Measurements from ENCODE around the gene CREB3L4.
"Not testable (repeated sequence)": the region's sequence is repeated elsewhere in the genome, so short reads cannot be mapped to it uniquely, and the experiment has no call there.

CREB3L4 gene

GRCh38 chr1:153973525-153973924 lies 5.8 kb downstream of the CREB3L4 start:
- Histone ChIP-seq H3K36me3 (ENCODE audit: control insufficient read depth, insufficient read depth, low read length) (peaks cover 10% of the 10 kb centered on the region; the same call in 1 of the 2 replicates), H3K9me3 (ENCODE audit: control insufficient read depth, insufficient read depth, low read length) (no peaks in the 10 kb centered on the region), H3K27me3 (ENCODE audit: control insufficient read depth, insufficient read depth, low read length) (no peaks in the 10 kb centered on the region), H3K4me3 (ENCODE audit: low read length) (no peak overlapping the region), H3K27ac (ENCODE audit: low read length) (no peak overlapping the region), H3K4me1 (ENCODE audit: control insufficient read depth, insufficient read depth, low read length) (no peaks in the 10 kb centered on the region)
- DNase-seq (ENCODE audit: low read depth, low spot score), result no peak
- 100% methylated on average over 2 of the region's 7 CpGs for WGBS (ENCODE audit: insufficient coverage, insufficient read length)

- no peak overlapping the region for H3K27ac ChIP-seq (ENCODE audit: low read length)
- DNase-seq (ENCODE audit: low read depth, low spot score), result no peak
- H3K27me3 ChIP-seq (ENCODE audit: control insufficient read depth, insufficient read depth, low read length), result no peaks in the 10 kb centered on the region
- no peaks in the 10 kb centered on the region for H3K4me1 ChIP-seq (ENCODE audit: control insufficient read depth, insufficient read depth, low read length)
- H3K4me3 ChIP-seq (ENCODE audit: low read length), result peak overlapping the region; percentile 98
- WGBS (ENCODE audit: insufficient coverage, insufficient read length), result no CpG with 5 or more reads among the region's 16 CpGs
- H3K36me3 ChIP-seq (ENCODE audit: control insufficient read depth, insufficient read depth, low read length), result peaks cover 10% of the 10 kb centered on the region; the same call in 1 of the 2 replicates
- H3K9me3 ChIP-seq (ENCODE audit: control insufficient read depth, insufficient read depth, low read length), result no peaks in the 10 kb centered on the region
Measured at GRCh38 chr1:153976819-153977249, 9.1 kb downstream of the CREB3L4 start.

- H3K27ac ChIP-seq (ENCODE audit: low read length), result no peak within 1 kb of the TSS
- no CpG with 5 or more reads among the region's 75 CpGs for WGBS (ENCODE audit: insufficient coverage, insufficient read length)
- peaks cover 17% of the 10 kb centered on the region; the same call in 1 of the 2 replicates for H3K36me3 ChIP-seq (ENCODE audit: control insufficient read depth, insufficient read depth, low read length)
- H3K4me3 ChIP-seq (ENCODE audit: low read length), result peak within 1 kb of the TSS; percentile 98
- H3K4me1 ChIP-seq (ENCODE audit: control insufficient read depth, insufficient read depth, low read length), result no peaks in the 10 kb centered on the region
- H3K9me3 ChIP-seq (ENCODE audit: control insufficient read depth, insufficient read depth, low read length), result no peaks in the 10 kb centered on the region
- DNase-seq (ENCODE audit: low read depth, low spot score), result no peak
- no peaks in the 10 kb centered on the region for H3K27me3 ChIP-seq (ENCODE audit: control insufficient read depth, insufficient read depth, low read length)
Measured at GRCh38 chr1:153977250-153978240, 9.8 kb downstream of the CREB3L4 start, which contains the start of gene JTB. TSS of gene JTB (minus strand) at chr1:153977674. CDS start at chr1:153977252, 422 bp downstream.

- no CpG with 5 or more reads among the region's 9 CpGs for WGBS (ENCODE audit: insufficient coverage, insufficient read length)
- H3K36me3 ChIP-seq (ENCODE audit: control insufficient read depth, insufficient read depth, low read length), result peaks cover 21% of the 10 kb centered on the region; the same call in 1 of the 2 replicates
Measured at GRCh38 chr1:153978274-153978909, 10.7 kb downstream of the CREB3L4 start.

GRCh38 chr1:153979091-153979490 lies 11.4 kb downstream of the CREB3L4 start:
- H3K27ac ChIP-seq (ENCODE audit: low read length); H3K4me1 ChIP-seq (ENCODE audit: control insufficient read depth, insufficient read depth, low read length); H3K27me3 ChIP-seq (ENCODE audit: control insufficient read depth, insufficient read depth, low read length); DNase-seq (ENCODE audit: low read depth, low spot score); H3K9me3 ChIP-seq (ENCODE audit: control insufficient read depth, insufficient read depth, low read length); H3K4me3 ChIP-seq (ENCODE audit: low read length): not testable (repeated sequence)
- WGBS (ENCODE audit: insufficient coverage, insufficient read length), result no CpG with 5 or more reads among the region's 12 CpGs
- H3K36me3 ChIP-seq (ENCODE audit: control insufficient read depth, insufficient read depth, low read length), result peaks cover 18% of the 10 kb centered on the region; the same call in 1 of the 2 replicates

More at GRCh38 chr1:153978274-153978909, 10.7 kb downstream of the CREB3L4 start:
- DNase-seq (ENCODE audit: low read depth, low spot score), result no peak
- peak overlapping the region; percentile 98; the same call in 1 of the 2 replicates for H3K4me3 ChIP-seq (ENCODE audit: low read length)
- H3K27me3 ChIP-seq (ENCODE audit: control insufficient read depth, insufficient read depth, low read length), result no peaks in the 10 kb centered on the region
- no peaks in the 10 kb centered on the region for H3K4me1 ChIP-seq (ENCODE audit: control insufficient read depth, insufficient read depth, low read length)
- no peak overlapping the region for H3K27ac ChIP-seq (ENCODE audit: low read length)
- no peaks in the 10 kb centered on the region for H3K9me3 ChIP-seq (ENCODE audit: control insufficient read depth, insufficient read depth, low read length)

GRCh38 chr1:153981735-153982134 lies 14.0 kb downstream of the CREB3L4 start:
- not testable (repeated sequence) for H3K27me3 ChIP-seq (ENCODE audit: control insufficient read depth, insufficient read depth, low read length); H3K4me1 ChIP-seq (ENCODE audit: control insufficient read depth, insufficient read depth, low read length); H3K27ac ChIP-seq (ENCODE audit: low read length); DNase-seq (ENCODE audit: low read depth, low spot score); H3K9me3 ChIP-seq (ENCODE audit: control insufficient read depth, insufficient read depth, low read length); H3K4me3 ChIP-seq (ENCODE audit: low read length)
- H3K36me3 ChIP-seq (ENCODE audit: control insufficient read depth, insufficient read depth, low read length), result peaks cover 14% of the 10 kb centered on the region; the same call in 1 of the 2 replicates
- WGBS (ENCODE audit: insufficient coverage, insufficient read length), result no CpG with 5 or more reads among the region's 2 CpGs

- H3K36me3 ChIP-seq (ENCODE audit: control insufficient read depth, insufficient read depth, low read length), result peaks cover 14% of the 10 kb centered on the region; the same call in 1 of the 2 replicates
- H3K4me1 ChIP-seq (ENCODE audit: control insufficient read depth, insufficient read depth, low read length), result peaks cover 1% of the 10 kb centered on the region; the same call in 1 of the 2 replicates
- H3K9me3 ChIP-seq (ENCODE audit: control insufficient read depth, insufficient read depth, low read length), result no peaks in the 10 kb centered on the region
- no peaks in the 10 kb centered on the region for H3K27me3 ChIP-seq (ENCODE audit: control insufficient read depth, insufficient read depth, low read length)
- WGBS (ENCODE audit: insufficient coverage, insufficient read length), result no CpG with 5 or more reads among the region's 6 CpGs
- DNase-seq (ENCODE audit: low read depth, low spot score), result no peak
- H3K4me3 ChIP-seq (ENCODE audit: low read length), result no peak overlapping the region
- no peak overlapping the region for H3K27ac ChIP-seq (ENCODE audit: low read length)
Measured at GRCh38 chr1:153984123-153984894, 16.6 kb downstream of the CREB3L4 start.

- no CpG with 5 or more reads among the region's 7 CpGs for WGBS (ENCODE audit: insufficient coverage, insufficient read length)
- Histone ChIP-seq H3K27ac (ENCODE audit: low read length) (no peak overlapping the region), H3K36me3 (ENCODE audit: control insufficient read depth, insufficient read depth, low read length) (peaks cover 14% of the 10 kb centered on the region; the same call in 1 of the 2 replicates), H3K4me1 (ENCODE audit: control insufficient read depth, insufficient read depth, low read length) (peaks cover 1% of the 10 kb centered on the region; the same call in 1 of the 2 replicates), H3K9me3 (ENCODE audit: control insufficient read depth, insufficient read depth, low read length) (no peaks in the 10 kb centered on the region), H3K27me3 (ENCODE audit: control insufficient read depth, insufficient read depth, low read length) (no peaks in the 10 kb centered on the region), H3K4me3 (ENCODE audit: low read length) (peak overlapping the region; percentile 49)
- DNase-seq (ENCODE audit: low read depth, low spot score), result no peak
Measured at GRCh38 chr1:153985341-153985912, 17.7 kb downstream of the CREB3L4 start.

- Histone ChIP-seq H3K9me3 (ENCODE audit: control insufficient read depth, insufficient read depth, low read length) (no peaks in the 10 kb centered on the region), H3K4me3 (ENCODE audit: low read length) (peak within 1 kb of the TSS; percentile 49), H3K36me3 (ENCODE audit: control insufficient read depth, insufficient read depth, low read length) (peaks cover 14% of the 10 kb centered on the region; the same call in 1 of the 2 replicates), H3K4me1 (ENCODE audit: control insufficient read depth, insufficient read depth, low read length) (peaks cover 1% of the 10 kb centered on the region; the same call in 1 of the 2 replicates), H3K27me3 (ENCODE audit: control insufficient read depth, insufficient read depth, low read length) (no peaks in the 10 kb centered on the region), H3K27ac (ENCODE audit: low read length) (no peak within 1 kb of the TSS)
- no CpG with 5 or more reads among the region's 32 CpGs for WGBS (ENCODE audit: insufficient coverage, insufficient read length)
- peak; percentile 35 for DNase-seq (ENCODE audit: low read depth, low spot score)
Measured at GRCh38 chr1:153985941-153986761, 18.4 kb downstream of the CREB3L4 start, which contains the start of gene RAB13. TSS of gene RAB13 (minus strand) at chr1:153986339. CDS start at chr1:153986236, 103 bp downstream.
